Loucy (cell line): ENCODE measurements around the gene NAA35.

Experiments
- H2AFZ ChIP-seq: fragments of 200-600 bp; sonication (generic); 2 replicates; pipeline ENCODE4 v1.6.0; 2016; ENCODE audit warnings: antibody characterized with exemption, mild to moderate bottlenecking, low read length, moderate library complexity
- H3F3A ChIP-seq: fragments of 200-600 bp; 2 replicates; pipeline ENCODE4 v1.6.0; 2016; ENCODE audit warnings: antibody characterized with exemption, low read depth, mild to moderate bottlenecking
- H3K27me3 ChIP-seq: fragments of 200-600 bp; sonication (generic); 2 replicates; pipeline ENCODE4 v1.6.1; 2014; ENCODE audit warnings: low read length, mild to moderate bottlenecking; ENCODE audit not compliant: insufficient read depth, poor library complexity, severe bottlenecking
- H3K36me3 ChIP-seq: fragments of 200-600 bp; sonication (generic); 2 replicates; pipeline ENCODE4 v1.6.1; 2016; ENCODE audit warnings: low read length; ENCODE audit not compliant: insufficient read depth
- H3K4me1 ChIP-seq: fragments of 200-600 bp; sonication (generic); 2 replicates; pipeline ENCODE4 v1.5.1; 2014; ENCODE audit warnings: low read length, mild to moderate bottlenecking; ENCODE audit not compliant: insufficient read depth, poor library complexity, severe bottlenecking
- H3K4me2 ChIP-seq: fragments of 200-600 bp; sonication (generic); 2 replicates; pipeline ENCODE4 v1.6.0; 2014; ENCODE audit warnings: antibody characterized with exemption, low read length, low read depth, mild to moderate bottlenecking; ENCODE audit not compliant: poor library complexity, severe bottlenecking
- H3K4me3 ChIP-seq: fragments of 200-600 bp; sonication (generic); 2 replicates; pipeline ENCODE4 v1.5.1; 2014; ENCODE audit warnings: low read length, mild to moderate bottlenecking, mixed read lengths; ENCODE audit not compliant: poor library complexity, severe bottlenecking
- H3K79me2 ChIP-seq: fragments of 200-600 bp; sonication (generic); 2 replicates; pipeline ENCODE4 v1.6.1; 2014; ENCODE audit warnings: low read length; ENCODE audit not compliant: insufficient read depth
- H3K9ac ChIP-seq: fragments of 200-600 bp; sonication (generic); 2 replicates; pipeline ENCODE4 v1.6.0; 2014; ENCODE audit warnings: mild to moderate bottlenecking, low read depth, low read length, moderate library complexity; ENCODE audit not compliant: poor library complexity, severe bottlenecking
- H3K9me2 ChIP-seq: fragments of 200-600 bp; sonication (generic); replicated peaks from 2 replicates; pipeline ENCODE4 v1.6.1; 2016; ENCODE audit warnings: low read depth, low read length, mixed read lengths
- H3K9me3 ChIP-seq: fragments of 200-600 bp; sonication (generic); 2 replicates; pipeline ENCODE4 v1.6.1; 2014; ENCODE audit warnings: mild to moderate bottlenecking, antibody characterized with exemption, low read length, low read depth; ENCODE audit not compliant: insufficient read depth
- H4K20me1 ChIP-seq: fragments of 200-600 bp; sonication (generic); 2 replicates; pipeline ENCODE4 v1.6.0; 2014; ENCODE audit warnings: antibody characterized with exemption, low read length, mild to moderate bottlenecking; ENCODE audit not compliant: insufficient read depth, poor library complexity, severe bottlenecking
- EZH2phosphoT487 ChIP-seq: fragments of 200-600 bp; IDR thresholded peaks from 2 replicates; pipeline ENCODE4 v1.6.1; 2018; ENCODE audit warnings: antibody characterized with exemption, mild to moderate bottlenecking, moderate library complexity, borderline replicate concordance
- TF ChIP-seq, protein P1 (sequence below): fragments of 200-600 bp; sonication (generic); conservative IDR thresholded peaks from 2 replicates; pipeline ENCODE4 v1.5.1; 2014; ENCODE audit warnings: mild to moderate bottlenecking, antibody characterized with exemption, low read length

Gene NAA35

DNA sequence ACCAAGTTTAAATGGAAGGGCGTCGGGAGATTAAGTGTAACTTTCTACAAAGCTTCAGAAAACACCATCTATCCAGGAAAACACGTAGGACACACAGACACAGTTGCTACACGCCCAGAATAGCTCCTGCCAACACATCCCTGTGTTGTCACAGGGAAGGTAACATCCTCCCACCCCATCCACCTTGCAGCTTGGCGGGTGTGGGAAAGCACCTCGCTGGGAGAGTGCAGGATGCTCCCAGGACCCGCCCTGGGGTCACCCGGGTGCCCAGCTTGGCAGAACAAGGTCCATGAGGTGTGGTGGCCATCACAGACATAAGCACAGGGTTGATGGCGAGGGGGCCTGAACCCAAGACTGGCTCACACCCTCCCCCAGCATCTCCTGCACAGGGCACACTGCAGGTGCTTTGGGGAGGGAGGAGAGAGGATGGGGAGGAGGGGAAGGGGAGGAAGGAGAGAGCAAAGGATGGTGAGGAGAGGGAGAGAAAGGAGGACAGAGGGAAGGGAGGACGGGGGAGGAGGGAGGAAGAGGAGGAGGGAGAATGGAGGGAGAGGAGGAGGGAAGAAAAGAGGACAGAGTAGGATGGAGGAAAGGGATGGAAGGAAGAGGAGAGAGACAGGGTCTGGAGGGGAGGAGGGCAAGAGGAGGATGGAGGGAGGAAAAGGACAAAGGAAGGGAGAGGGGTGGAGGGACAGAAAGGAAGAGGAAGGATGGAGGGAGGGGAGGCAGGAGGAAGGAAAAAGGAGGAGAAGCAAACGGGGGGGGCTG lies 121.2 kb downstream of the NAA35 start:
- Histone ChIP-seq H3K79me2 (no peaks in the 10 kb centered on the region), H3K4me2 (no peak overlapping the region), H3K9me2 (no peaks in the 10 kb centered on the region), H3K4me3 (no peak overlapping the region), H3K4me1 (no peaks in the 10 kb centered on the region), H3K9ac (no peak overlapping the region), H2AFZ (no peak overlapping the region), H3K36me3 (no peaks in the 10 kb centered on the region), H4K20me1 (no peaks in the 10 kb centered on the region), H3K27me3 (no peaks in the 10 kb centered on the region), H3F3A (no peaks in the 10 kb centered on the region), H3K9me3 (no peaks in the 10 kb centered on the region)
- TF ChIP-seq, protein P1, sequence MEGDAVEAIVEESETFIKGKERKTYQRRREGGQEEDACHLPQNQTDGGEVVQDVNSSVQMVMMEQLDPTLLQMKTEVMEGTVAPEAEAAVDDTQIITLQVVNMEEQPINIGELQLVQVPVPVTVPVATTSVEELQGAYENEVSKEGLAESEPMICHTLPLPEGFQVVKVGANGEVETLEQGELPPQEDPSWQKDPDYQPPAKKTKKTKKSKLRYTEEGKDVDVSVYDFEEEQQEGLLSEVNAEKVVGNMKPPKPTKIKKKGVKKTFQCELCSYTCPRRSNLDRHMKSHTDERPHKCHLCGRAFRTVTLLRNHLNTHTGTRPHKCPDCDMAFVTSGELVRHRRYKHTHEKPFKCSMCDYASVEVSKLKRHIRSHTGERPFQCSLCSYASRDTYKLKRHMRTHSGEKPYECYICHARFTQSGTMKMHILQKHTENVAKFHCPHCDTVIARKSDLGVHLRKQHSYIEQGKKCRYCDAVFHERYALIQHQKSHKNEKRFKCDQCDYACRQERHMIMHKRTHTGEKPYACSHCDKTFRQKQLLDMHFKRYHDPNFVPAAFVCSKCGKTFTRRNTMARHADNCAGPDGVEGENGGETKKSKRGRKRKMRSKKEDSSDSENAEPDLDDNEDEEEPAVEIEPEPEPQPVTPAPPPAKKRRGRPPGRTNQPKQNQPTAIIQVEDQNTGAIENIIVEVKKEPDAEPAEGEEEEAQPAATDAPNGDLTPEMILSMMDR = no peak
- no peak for TF ChIP-seq EZH2phosphoT487

DNA sequence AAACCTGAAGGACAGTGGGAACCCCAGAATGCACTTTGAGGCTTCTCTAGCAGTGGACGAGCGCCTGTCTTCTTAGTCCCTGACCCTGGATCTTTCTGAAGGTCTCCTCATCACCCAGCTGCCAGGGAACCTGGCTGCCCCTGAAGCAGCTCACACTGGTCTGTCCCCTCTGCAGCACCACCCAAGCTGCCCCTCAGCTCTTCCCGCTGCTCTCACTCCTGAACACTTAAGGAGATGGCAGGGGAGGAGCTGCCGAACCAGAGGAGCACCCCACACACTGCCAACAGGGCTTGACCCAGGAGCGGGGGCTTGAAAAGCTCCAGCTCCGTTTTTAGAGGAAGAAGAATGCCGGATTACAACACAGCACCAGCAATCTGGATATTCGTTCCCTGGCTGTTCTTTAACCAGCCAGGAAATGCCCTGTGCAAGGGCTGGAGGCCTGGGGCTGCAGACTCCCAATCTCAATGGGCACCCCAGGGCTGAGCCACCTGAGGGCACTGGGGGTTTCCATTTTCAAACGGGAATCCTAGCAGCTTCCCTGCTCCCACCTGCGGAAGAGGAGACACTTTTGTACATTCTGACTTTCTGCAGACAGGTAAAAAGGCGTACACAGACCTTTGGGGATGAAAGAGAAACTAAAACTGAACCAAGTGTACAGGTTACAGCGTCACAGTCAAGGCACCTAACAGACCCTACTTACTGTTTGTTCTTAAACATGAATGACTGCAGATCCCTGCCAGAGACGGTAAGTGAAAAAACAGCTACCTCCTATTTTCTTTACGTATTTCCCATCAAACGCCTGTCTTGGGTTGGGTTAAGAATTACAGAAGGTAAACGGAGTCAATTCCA lies 122.1 kb downstream of the NAA35 start:
- Histone ChIP-seq H4K20me1 (no peaks in the 10 kb centered on the region), H3F3A (no peaks in the 10 kb centered on the region), H3K9me3 (no peaks in the 10 kb centered on the region), H3K9me2 (no peaks in the 10 kb centered on the region), H3K27me3 (no peaks in the 10 kb centered on the region), H3K4me2 (no peak overlapping the region), H3K4me3 (no peak overlapping the region), H3K9ac (no peak overlapping the region), H3K36me3 (no peaks in the 10 kb centered on the region), H3K79me2 (no peaks in the 10 kb centered on the region), H2AFZ (no peak overlapping the region), H3K4me1 (no peaks in the 10 kb centered on the region)
- TF ChIP-seq, protein P1 = no peak
- no peak for TF ChIP-seq EZH2phosphoT487

DNA sequence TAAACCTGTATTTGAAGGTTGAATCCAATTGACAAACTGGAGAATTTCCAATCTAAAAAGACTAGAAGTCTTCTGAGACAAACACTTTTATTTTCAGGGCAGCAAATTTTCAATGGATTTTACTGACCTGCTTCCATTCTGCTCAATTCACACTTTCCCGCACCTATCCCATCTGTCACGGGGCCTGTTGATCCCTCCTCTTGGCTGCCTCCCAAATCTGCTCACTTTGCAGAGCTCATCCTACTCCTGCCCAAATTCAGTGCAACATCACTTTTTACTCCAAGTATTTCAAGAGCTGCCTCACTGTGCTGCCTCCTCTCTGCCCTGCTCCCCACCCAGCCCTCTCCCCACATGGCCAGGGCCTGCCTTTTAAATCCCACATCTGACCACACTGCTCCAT lies 123.3 kb downstream of the NAA35 start:
- H3K4me2 ChIP-seq = no peak overlapping the region
- no peaks in the 10 kb centered on the region for H3F3A ChIP-seq
- no peaks in the 10 kb centered on the region for H3K36me3 ChIP-seq
- H3K9me3 ChIP-seq = no peaks in the 10 kb centered on the region
- H3K9ac ChIP-seq = no peak overlapping the region
- no peaks in the 10 kb centered on the region for H3K4me1 ChIP-seq
- H2AFZ ChIP-seq = no peak overlapping the region
- no peaks in the 10 kb centered on the region for H3K9me2 ChIP-seq
- TF ChIP-seq EZH2phosphoT487 = no peak
- TF ChIP-seq, protein P1 = no peak
- no peaks in the 10 kb centered on the region for H3K79me2 ChIP-seq
- H4K20me1 ChIP-seq = no peaks in the 10 kb centered on the region
- no peak overlapping the region for H3K4me3 ChIP-seq
- H3K27me3 ChIP-seq = no peaks in the 10 kb centered on the region
